Muscle layer of duodenum (tissue), 2 donors: ENCODE measurements around the gene GPC2.
A peak's percentile ranks its signal among the peaks of the same experiment; 100 is the strongest.
"Not testable (repeated sequence)": the region's sequence is repeated elsewhere in the genome, so short reads cannot be mapped to it uniquely, and the experiment has no call there.

ENCODE experiments used
- H3K27ac ChIP-seq: one replicate; pipeline ENCODE4 v1.7.0; 2013; ENCODE audit warnings: mild to moderate bottlenecking, low read length
- H3K27me3 ChIP-seq: one replicate; pipeline ENCODE4 v1.7.0; 2013; ENCODE audit warnings: low read depth, mild to moderate bottlenecking, control low read depth, low read length
- H3K36me3 ChIP-seq, 2 donors: one replicate each; pipeline ENCODE4 v1.7.0; 2013; ENCODE audit warnings: low read length in 2 of 2, control low read depth in 1 of 2, mild to moderate bottlenecking in 1 of 2; ENCODE audit not compliant: insufficient read depth in 2 of 2, control insufficient read depth in 1 of 2
- H3K4me1 ChIP-seq, 2 donors: one replicate each; pipeline ENCODE4 v1.7.0; 2013; ENCODE audit warnings: low read length in 2 of 2, mild to moderate bottlenecking in 2 of 2, control low read depth in 1 of 2, moderate library complexity in 1 of 2; ENCODE audit not compliant: insufficient read depth in 2 of 2, control insufficient read depth in 1 of 2
- H3K4me3 ChIP-seq, 2 donors: one replicate each; pipeline ENCODE4 v1.7.0; 2013; ENCODE audit warnings: low read length in 2 of 2, low read depth in 1 of 2, mild to moderate bottlenecking in 1 of 2
- H3K9me3 ChIP-seq, 2 donors: one replicate each; pipeline ENCODE4 v1.7.0; 2013; ENCODE audit warnings: low read length in 2 of 2, control low read depth in 1 of 2, mild to moderate bottlenecking in 1 of 2; ENCODE audit not compliant: control insufficient read depth in 1 of 2
- donor health status: healthy.

GPC2 gene

DNA sequence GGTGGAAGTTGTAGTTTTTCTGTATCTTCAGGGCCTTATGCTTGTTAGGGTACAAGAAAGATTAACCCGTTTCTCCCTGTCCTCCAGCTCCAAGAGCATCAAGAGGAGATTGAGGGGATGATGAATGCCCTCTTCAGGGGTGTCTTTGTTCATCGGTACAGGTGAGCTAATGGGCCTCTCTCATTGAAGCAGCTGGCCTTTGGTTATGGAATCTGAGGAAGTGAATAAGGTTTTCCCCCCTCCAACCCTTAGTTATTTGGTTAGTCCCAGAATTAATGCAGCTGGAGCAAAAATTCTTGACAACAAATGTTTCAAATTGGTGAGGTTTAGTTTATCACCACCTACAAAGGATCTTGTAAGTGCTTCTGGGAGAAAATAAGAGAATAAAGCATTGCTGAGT, 18.0 kb upstream of the GPC2 start:
- H3K27me3 ChIP-seq, result no peaks in the 10 kb centered on the region
- H3K36me3 ChIP-seq, result no peaks in the 10 kb centered on the region
- H3K4me1 ChIP-seq, result no peaks in the 10 kb centered on the region
- no peak overlapping the region for H3K27ac ChIP-seq
- no peak overlapping the region for H3K4me3 ChIP-seq
- no peaks in the 10 kb centered on the region for H3K9me3 ChIP-seq

GRCh38 chr7:100192969-100193368, 15.8 kb upstream of the GPC2 start:
- Histone ChIP-seq H3K27ac (no peak overlapping the region), H3K4me1 (no peaks in the 10 kb centered on the region), H3K4me3 (no peak overlapping the region), H3K36me3 (no peaks in the 10 kb centered on the region), H3K9me3 (no peaks in the 10 kb centered on the region), H3K27me3 (no peaks in the 10 kb centered on the region)

DNA sequence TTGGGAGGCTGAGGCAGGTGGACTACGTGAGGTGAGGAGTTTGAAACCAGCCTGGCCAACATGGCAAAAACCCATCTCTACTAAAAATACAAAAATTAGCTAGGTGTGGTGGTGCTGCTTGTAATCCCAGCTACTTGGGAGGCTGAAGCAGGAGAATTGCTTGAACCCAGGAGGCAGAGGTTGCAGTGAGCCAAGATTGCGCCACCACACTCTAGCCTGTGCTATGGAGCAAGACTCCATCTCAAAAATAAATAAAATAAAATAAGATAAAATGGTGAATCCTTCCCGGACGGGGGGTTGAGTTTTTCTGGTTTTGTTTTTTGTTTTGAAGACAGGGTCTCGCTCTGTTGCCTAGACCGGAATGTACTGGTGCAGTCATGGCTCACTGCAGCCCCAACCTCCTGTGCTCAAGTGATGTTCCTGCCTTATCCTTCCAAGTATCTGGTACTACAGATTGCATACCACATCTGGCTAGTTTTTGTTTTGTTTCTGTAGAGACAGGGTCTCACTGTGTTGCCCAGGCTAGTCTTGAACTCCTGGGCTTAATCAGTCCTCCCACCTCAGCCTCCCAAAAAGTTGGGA, 15.2 kb upstream of the GPC2 start:
- H3K27me3 ChIP-seq, H3K36me3 ChIP-seq, H3K4me1 ChIP-seq, H3K9me3 ChIP-seq, H3K27ac ChIP-seq, H3K4me3 ChIP-seq: not testable (repeated sequence)

GRCh38 chr7:100191775-100192174, 14.6 kb upstream of the GPC2 start:
- Histone ChIP-seq H3K4me3 (no peak overlapping the region), H3K27ac (no peak overlapping the region), H3K4me1 (no peaks in the 10 kb centered on the region), H3K27me3 (no peaks in the 10 kb centered on the region), H3K9me3 (no peaks in the 10 kb centered on the region), H3K36me3 (no peaks in the 10 kb centered on the region)

- Histone ChIP-seq H3K9me3 (no peaks in the 10 kb centered on the region), H3K4me1 (no peaks in the 10 kb centered on the region), H3K27ac (no peak overlapping the region), H3K36me3 (no peaks in the 10 kb centered on the region), H3K27me3 (no peaks in the 10 kb centered on the region), H3K4me3 (no peak overlapping the region)
Measured at GRCh38 chr7:100190048-100190711, 13.0 kb upstream of the GPC2 start.

DNA sequence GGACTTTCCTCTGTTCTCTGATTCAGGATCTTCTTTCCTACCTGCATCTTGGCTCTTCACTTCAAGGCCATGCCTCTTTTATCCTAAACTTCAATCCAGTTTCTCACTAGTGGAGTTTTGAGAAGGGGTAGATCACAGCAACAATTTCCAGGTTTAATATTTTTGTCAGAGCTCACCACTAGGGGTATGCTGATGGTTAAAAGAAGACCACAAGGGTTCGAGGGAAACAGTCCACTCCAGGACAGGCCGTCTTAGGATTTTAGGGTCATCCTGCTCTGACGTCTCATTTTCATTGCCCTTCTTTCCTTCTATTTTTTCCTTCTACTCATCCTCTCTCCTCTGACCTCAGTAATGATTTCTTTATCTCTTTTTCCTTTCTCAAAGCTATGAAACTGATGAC, 11.9 kb upstream of the GPC2 start:
- Histone ChIP-seq H3K27ac (no peak overlapping the region), H3K27me3 (no peaks in the 10 kb centered on the region), H3K9me3 (no peaks in the 10 kb centered on the region), H3K4me3 (no peak overlapping the region), H3K4me1 (no peaks in the 10 kb centered on the region), H3K36me3 (no peaks in the 10 kb centered on the region)

- no peak overlapping the region for H3K27ac ChIP-seq
- no peak overlapping the region for H3K4me3 ChIP-seq
- H3K27me3 ChIP-seq, result no peaks in the 10 kb centered on the region
- no peaks in the 10 kb centered on the region for H3K9me3 ChIP-seq
- H3K36me3 ChIP-seq, result no peaks in the 10 kb centered on the region
- no peaks in the 10 kb centered on the region for H3K4me1 ChIP-seq
Measured at GRCh38 chr7:100185726-100186125, 8.5 kb upstream of the GPC2 start.

- not testable (repeated sequence) for H3K4me3 ChIP-seq, H3K9me3 ChIP-seq, H3K27me3 ChIP-seq, H3K27ac ChIP-seq, H3K36me3 ChIP-seq, H3K4me1 ChIP-seq
Measured at GRCh38 chr7:100183090-100183489, 5.9 kb upstream of the GPC2 start.

DNA sequence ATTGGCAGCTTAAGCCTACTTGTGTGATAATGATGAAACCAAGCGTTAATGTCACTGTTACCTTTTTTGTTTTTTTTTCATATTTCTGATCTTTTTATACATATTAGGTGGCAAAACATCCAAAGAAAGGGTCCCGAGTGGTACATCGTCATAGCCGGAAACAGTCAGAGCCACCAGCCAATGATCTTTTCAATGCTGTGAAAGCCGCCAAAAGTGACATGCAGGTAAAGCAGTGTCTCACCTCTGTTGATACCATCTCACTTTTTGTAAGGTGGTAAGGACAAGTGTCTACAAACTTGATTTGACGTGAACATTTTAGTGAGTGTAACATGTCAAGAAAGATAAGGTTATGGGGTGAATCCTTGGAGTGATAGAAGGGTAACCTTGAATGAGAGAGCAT, 5.4 kb upstream of the GPC2 start:
- not testable (repeated sequence) for H3K27me3 ChIP-seq, H3K27ac ChIP-seq

DNA sequence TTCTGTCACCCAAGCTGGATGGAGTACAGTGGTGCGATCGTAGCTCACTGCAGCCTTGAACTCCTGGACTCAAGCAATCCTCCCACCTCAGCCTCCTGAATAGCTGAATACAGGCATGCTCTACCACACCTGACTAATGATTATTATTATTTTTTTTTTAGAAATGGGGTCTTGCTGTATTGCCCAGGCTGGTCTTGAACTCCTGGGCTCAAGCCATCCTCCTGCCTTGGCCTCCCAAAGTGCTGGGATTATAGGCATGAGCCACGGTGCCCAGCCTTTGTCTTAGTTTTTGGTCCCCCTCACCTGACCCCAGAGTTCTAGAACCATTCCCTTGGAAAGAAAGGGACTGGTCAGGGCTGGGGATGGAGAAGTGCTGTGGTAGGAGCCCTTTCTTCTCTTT, 2.9 kb upstream of the GPC2 start:
- H3K36me3 ChIP-seq, result not testable (repeated sequence)
- peaks cover 0 to 12% of the 10 kb centered on the region in 2 donors for H3K4me1 ChIP-seq

More for the DNA sequence above, 5.4 kb upstream of the GPC2 start:
- not testable (repeated sequence) for H3K4me3 ChIP-seq, H3K9me3 ChIP-seq, H3K4me1 ChIP-seq, H3K36me3 ChIP-seq

DNA sequence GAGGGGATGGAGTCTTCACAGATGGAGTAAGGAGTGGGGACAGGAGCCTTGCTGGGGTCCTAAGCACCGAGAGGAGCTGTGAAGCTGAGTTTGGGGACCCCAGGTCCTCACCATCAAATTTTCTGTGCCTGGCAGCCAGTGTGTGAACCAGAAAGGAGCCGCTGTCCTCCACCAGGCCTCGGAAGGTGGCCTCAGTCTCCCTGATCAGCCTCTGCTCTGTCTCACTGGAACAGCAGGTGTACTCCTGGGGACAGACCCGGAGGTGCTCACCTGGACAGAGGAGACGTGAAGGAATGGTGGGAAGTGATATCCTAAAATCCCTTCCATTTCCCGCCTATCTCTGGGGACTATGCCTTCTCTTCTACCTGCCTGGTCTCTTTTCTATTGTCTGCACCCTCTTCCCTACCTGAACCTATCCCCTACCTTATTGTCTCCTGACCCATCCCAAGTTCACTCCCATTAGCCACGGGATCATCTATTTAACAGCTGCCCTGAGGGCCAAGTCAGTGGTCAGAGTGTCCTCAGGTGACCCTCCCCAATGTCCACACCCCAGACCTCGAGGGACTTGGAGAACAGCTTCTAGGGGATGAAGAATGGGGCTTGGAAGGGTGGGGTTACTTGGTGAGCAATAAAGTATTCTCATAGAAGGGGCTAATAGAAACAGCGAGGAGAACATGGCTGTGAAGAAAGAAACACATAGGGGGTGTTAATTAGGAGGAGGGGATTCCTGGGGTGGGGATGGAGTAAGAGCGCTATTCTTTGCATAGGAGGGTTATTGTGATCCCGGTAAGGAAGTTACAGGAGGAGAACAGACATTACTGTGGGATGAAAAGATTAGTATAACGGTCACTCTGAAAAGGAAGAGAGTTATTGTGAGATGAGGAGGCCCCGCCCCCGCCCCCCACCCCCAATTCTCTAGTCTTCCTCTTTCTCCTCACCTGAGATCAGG, 811 bp downstream of the GPC2 start:
- peaks cover 4% of the 10 kb centered on the region for H3K27me3 ChIP-seq
- H3K4me3 ChIP-seq, result peak overlapping the region; percentile 57 to 65
- peaks cover 0 to 16% of the 10 kb centered on the region in 2 donors for H3K4me1 ChIP-seq
- H3K9me3 ChIP-seq, result no peaks in the 10 kb centered on the region
- no peak overlapping the region for H3K27ac ChIP-seq
- H3K36me3 ChIP-seq, result no peaks in the 10 kb centered on the region

More for the DNA sequence above, 2.9 kb upstream of the GPC2 start:
- not testable (repeated sequence) for H3K4me3 ChIP-seq, H3K27me3 ChIP-seq, H3K9me3 ChIP-seq, H3K27ac ChIP-seq
